SU-DHL-6 (cell line): Measurements from ENCODE around the gene SPC25.

ENCODE experiments used
- H2AFZ ChIP-seq: fragments of 200-600 bp; sonication (generic); 2 replicates; pipeline ENCODE4 v1.6.1; 2014; ENCODE audit warnings: low read depth, mild to moderate bottlenecking, moderate library complexity, mixed read lengths, antibody characterized with exemption, low read length; ENCODE audit not compliant: severe bottlenecking
- H3F3A ChIP-seq: fragments of 200-600 bp; shearing (Covaris generic); 2 replicates; pipeline ENCODE4 v1.6.0; 2016; ENCODE audit warnings: antibody characterized with exemption, mild to moderate bottlenecking; ENCODE audit not compliant: insufficient read depth
- H3K27ac ChIP-seq: fragments of 200-600 bp; sonication (generic); 2 replicates; pipeline ENCODE4 v1.5.1; 2016; ENCODE audit warnings: low read depth, mild to moderate bottlenecking, low read length, moderate library complexity, mixed read lengths
- H3K27me3 ChIP-seq: fragments of 200-600 bp; sonication (generic), shearing (Covaris generic); 2 replicates; pipeline ENCODE4 v1.6.0; 2014; ENCODE audit warnings: mild to moderate bottlenecking, low read length
- H3K36me3 ChIP-seq: fragments of 200-600 bp; sonication (generic); 2 replicates; pipeline ENCODE4 v1.6.1; 2014; ENCODE audit warnings: mild to moderate bottlenecking, low read length, mixed read lengths
- H3K4me2 ChIP-seq: fragments of 300-600, 200-600 bp; shearing (Covaris generic), sonication (generic); 2 replicates; pipeline ENCODE4 v1.6.0; 2014; ENCODE audit warnings: low read length, low read depth, mild to moderate bottlenecking; ENCODE audit not compliant: poor library complexity, severe bottlenecking
- H3K4me3 ChIP-seq: fragments of 200-600 bp; sonication (generic); 2 replicates; pipeline ENCODE4 v1.5.1; 2014; ENCODE audit warnings: antibody characterized with exemption, low read length, mild to moderate bottlenecking, mixed read lengths; ENCODE audit not compliant: insufficient read depth, poor library complexity, severe bottlenecking
- H3K79me2 ChIP-seq: fragments of 200-600 bp; sonication (generic); 2 replicates; pipeline ENCODE4 v1.6.1; 2014; ENCODE audit warnings: mild to moderate bottlenecking, low read length, moderate library complexity; ENCODE audit not compliant: insufficient read depth
- H3K9ac ChIP-seq: fragments of 200-600 bp; sonication (generic); 2 replicates; pipeline ENCODE4 v1.7.0; 2014; ENCODE audit warnings: mild to moderate bottlenecking, low read length
- H3K9me2 ChIP-seq: fragments of 200-600 bp; sonication (generic); replicated peaks from 2 replicates; pipeline ENCODE4 v1.6.1; 2014; ENCODE audit warnings: low read length; ENCODE audit not compliant: insufficient read depth
- H3K9me3 ChIP-seq: fragments of 200-600 bp; sonication (generic); 2 replicates; pipeline ENCODE4 v1.6.1; 2014; ENCODE audit warnings: low read length, mixed read lengths; ENCODE audit not compliant: insufficient read depth
- H4K20me1 ChIP-seq: fragments of 200-600 bp; sonication (generic); 2 replicates; pipeline ENCODE4 v1.6.1; 2014; ENCODE audit warnings: low read depth, mild to moderate bottlenecking, antibody characterized with exemption, low read length, moderate library complexity, mixed read lengths
- CTCF ChIP-seq: fragments of 200-600 bp; sonication (generic); IDR thresholded peaks from one replicate; pipeline ENCODE4 v1.5.1; 2017; ENCODE audit warnings: antibody characterized with exemption, mild to moderate bottlenecking, low read length, moderate library complexity; ENCODE audit not compliant: insufficient read depth, poor library complexity, severe bottlenecking
- EZH2phosphoT487 ChIP-seq: fragments of 200-600 bp; sonication (generic), shearing (Covaris generic); conservative IDR thresholded peaks from 2 replicates; pipeline ENCODE4 v1.6.1; 2018; ENCODE audit warnings: mild to moderate bottlenecking, antibody characterized with exemption, low read length, moderate library complexity, mixed read lengths

Gene SPC25

GRCh38 chr2:168929031-168929430 is 38.8 kb upstream of the SPC25 start:
- H3K79me2 ChIP-seq = no peaks in the 10 kb centered on the region
- no peak overlapping the region for H3K9ac ChIP-seq
- no peak overlapping the region for H2AFZ ChIP-seq
- H3K4me2 ChIP-seq = no peak overlapping the region
- no peak overlapping the region for H3K4me3 ChIP-seq
- H3K9me3 ChIP-seq = no peaks in the 10 kb centered on the region
- H3K27me3 ChIP-seq = no peaks in the 10 kb centered on the region
- no peaks in the 10 kb centered on the region for H3K9me2 ChIP-seq
- no peaks in the 10 kb centered on the region for H3F3A ChIP-seq
- no peaks in the 10 kb centered on the region for H4K20me1 ChIP-seq
- H3K36me3 ChIP-seq = no peaks in the 10 kb centered on the region
- TF ChIP-seq CTCF (no peak), EZH2phosphoT487 (no peak)
- H3K27ac ChIP-seq = no peak overlapping the region

DNA sequence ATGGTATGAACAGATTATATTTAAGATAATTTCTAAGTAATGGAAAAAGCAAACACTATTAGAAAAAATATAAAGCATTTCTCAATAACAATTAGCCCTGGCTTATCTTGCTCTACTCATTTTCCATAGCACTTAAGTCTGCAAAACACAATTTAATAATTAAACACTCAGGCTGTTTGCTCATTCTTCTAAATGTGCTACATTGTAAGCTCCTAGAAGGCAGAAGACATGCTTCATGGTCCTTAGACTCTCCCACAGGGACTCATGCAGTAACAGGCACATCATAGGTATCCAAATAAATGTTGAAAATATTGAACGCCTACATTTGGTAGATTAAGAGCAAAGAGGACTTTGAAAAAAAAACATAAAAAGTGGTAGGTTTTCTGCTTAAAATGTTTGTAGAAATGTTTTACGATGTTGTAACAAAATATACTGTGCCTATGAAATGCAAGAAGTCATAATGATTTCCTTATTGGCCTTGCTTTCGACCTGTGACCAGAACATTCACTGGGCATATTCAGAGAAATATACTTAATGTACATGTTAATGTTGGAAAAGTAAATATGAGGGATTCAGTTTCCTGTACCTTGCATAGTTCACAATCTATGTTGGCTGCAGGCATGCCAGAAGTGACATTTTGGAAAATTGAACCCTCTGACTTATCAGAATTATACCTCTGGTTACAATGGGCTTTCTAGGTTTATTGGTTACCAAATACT is 38.0 kb upstream of the SPC25 start:
- H4K20me1 ChIP-seq = no peaks in the 10 kb centered on the region
- no peak overlapping the region for H3K9ac ChIP-seq
- no peaks in the 10 kb centered on the region for H3K9me3 ChIP-seq
- H3K27ac ChIP-seq = no peak overlapping the region
- H3K9me2 ChIP-seq = no peaks in the 10 kb centered on the region
- no peaks in the 10 kb centered on the region for H3K27me3 ChIP-seq
- H2AFZ ChIP-seq = no peak overlapping the region
- no peaks in the 10 kb centered on the region for H3K36me3 ChIP-seq
- no peaks in the 10 kb centered on the region for H3K79me2 ChIP-seq
- no peaks in the 10 kb centered on the region for H3F3A ChIP-seq
- H3K4me3 ChIP-seq = no peak overlapping the region
- TF ChIP-seq EZH2phosphoT487 (no peak), CTCF (no peak)
- no peak overlapping the region for H3K4me2 ChIP-seq

DNA sequence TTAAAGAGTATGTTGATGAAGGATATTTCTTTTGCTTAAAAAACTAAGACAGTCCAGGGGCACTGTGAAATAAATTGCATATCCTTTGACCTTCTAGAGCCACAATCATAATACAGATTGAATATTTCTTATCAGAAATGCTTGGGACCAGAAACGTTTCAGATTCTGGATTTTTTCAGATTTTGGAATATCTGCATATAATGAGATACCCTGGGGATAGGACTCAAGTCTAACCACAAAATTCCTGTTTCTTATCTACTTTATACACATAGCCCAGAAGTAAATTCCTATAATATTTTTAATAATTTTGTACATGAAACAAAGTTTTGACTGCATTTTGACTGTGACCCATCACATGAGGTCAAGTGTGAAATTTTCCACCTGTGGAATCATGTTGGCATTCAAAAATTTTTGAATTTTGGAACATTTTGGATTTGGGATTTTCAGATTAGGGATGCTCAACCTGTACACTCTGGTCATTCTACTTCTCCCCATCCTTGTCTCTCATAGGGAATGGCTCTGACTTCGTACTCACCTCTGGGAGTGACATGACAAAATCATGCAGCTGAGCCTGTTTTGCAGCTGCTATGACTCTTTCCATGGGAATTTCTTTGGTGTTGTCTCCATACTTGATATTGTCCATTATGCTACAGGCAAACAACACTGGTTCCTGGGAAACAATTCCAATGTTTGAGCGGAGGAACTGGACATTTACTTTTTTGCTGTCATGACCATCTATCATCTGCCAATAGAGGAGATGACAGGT is 36.6 kb upstream of the SPC25 start:
- Histone ChIP-seq H2AFZ (no peak overlapping the region), H3K79me2 (no peaks in the 10 kb centered on the region), H3K9me2 (no peaks in the 10 kb centered on the region), H3K4me2 (no peak overlapping the region), H3K27ac (no peak overlapping the region), H3K27me3 (no peaks in the 10 kb centered on the region), H3K4me3 (no peak overlapping the region), H3K9me3 (no peaks in the 10 kb centered on the region), H4K20me1 (no peaks in the 10 kb centered on the region), H3F3A (no peaks in the 10 kb centered on the region), H3K36me3 (no peaks in the 10 kb centered on the region), H3K9ac (no peak overlapping the region)
- TF ChIP-seq CTCF = no peak
- TF ChIP-seq EZH2phosphoT487 = no peak
